HG02588 (cell line): ENCODE data around the gene HPS4.
"Not testable (repeated sequence)": the region's sequence is repeated elsewhere in the genome, so short reads cannot be mapped to it uniquely, and the experiment has no call there.

ENCODE experiments used
- ATAC-seq: cut with Tn5 transposase; IDR thresholded peaks from one replicate; pipeline ENCODE4 v1.9.1; 2021; ENCODE audit warnings: mild to moderate bottlenecking, moderate library complexity; ENCODE audit not compliant: unreplicated experiment

Gene HPS4

DNA sequence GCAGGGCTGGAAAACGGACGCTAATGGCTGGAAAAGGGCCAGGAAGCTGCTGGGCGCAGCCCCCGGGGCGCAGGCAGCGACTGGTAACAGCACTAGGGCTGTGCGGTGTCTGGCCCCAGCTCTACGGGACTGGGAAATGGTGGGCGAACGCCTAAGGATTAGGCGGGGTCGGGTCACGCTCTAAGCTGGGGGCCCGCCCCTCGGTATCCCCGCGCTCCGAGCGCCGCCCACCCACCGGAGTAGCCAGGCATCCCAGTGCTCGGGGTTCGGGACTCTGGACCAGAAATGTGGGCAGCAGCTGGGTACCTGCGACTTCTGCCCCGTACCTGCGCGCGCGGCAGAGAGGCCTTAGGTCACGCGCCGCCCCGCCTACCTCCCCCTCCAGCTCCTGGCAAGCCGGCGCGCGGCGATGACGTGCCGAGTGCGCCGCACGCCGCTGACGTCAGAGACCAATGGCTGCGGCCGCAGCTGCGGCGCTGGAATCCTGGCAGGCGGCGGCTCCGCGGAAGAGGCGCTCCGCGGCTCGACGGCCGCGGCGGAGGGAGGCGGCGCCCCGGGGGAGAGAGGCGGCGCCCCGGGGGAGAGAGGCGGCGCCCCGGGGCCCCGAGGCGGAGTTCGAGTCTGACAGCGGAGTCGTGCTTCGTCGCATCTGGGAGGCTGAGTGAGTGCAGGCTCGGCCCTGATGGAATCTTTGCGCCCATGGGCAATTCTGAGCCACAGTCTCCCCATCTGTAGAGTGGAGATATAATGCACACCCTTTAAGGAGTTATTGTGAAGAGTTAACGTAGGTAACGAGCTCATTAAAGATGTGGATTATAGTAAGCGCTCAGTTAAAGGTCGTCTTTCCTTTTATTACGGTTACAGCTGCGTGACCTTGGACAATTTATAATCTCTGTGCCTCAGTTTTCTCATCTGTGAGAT is at the start of gene HPS4, which contains the start of gene SRRD:
HPS4 (minus strand) TSS at position 345 of the 921 bp plus-strand sequence. CDS start 2,021 bp downstream, outside the sequence.
SRRD (plus strand) TSS at position 439 of the 921 bp plus-strand sequence; CDS start at position 453, 14 bp downstream.
- ATAC-seq, result peak; percentile 76

DNA sequence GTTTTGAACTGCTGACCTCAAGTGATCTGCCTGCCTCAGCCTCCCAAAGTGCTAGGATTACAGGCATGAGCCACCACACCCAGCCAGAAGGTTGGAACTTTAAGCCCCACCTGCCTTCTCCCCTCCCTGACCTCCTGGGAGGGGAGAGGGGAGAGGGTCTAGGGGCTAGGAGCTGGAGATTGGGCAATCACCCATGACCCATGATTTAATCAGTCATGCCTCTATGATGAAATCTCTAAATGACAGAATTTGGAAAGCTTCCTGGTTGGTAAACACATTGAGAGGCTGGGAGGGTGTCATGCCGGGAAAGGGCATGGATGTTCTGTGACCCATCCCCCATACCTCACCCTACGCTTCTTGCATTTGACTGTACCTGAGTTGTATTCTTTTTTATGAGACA is 45.8 kb upstream of the HPS4 start:
- no peak for ATAC-seq

DNA sequence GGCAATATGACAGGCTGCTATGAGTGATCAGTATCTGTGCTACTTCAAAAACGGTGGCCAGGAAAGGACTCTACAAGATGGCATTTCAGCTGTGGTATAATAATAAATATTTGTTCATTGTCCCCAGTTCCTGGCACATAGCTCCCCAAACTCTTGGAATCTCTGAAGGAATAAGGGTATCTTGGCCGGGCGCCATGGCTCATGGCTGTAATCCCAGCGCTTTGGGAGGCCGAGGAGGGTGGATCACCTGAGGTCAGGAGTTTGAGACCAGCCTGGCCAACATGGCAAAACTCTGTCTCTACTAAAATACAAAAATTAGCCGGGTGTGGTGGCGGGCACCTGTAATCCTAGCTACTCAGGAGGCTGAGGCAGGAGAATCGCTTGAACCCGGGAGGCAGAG is 44.9 kb upstream of the HPS4 start:
- ATAC-seq, result not testable (repeated sequence)

DNA sequence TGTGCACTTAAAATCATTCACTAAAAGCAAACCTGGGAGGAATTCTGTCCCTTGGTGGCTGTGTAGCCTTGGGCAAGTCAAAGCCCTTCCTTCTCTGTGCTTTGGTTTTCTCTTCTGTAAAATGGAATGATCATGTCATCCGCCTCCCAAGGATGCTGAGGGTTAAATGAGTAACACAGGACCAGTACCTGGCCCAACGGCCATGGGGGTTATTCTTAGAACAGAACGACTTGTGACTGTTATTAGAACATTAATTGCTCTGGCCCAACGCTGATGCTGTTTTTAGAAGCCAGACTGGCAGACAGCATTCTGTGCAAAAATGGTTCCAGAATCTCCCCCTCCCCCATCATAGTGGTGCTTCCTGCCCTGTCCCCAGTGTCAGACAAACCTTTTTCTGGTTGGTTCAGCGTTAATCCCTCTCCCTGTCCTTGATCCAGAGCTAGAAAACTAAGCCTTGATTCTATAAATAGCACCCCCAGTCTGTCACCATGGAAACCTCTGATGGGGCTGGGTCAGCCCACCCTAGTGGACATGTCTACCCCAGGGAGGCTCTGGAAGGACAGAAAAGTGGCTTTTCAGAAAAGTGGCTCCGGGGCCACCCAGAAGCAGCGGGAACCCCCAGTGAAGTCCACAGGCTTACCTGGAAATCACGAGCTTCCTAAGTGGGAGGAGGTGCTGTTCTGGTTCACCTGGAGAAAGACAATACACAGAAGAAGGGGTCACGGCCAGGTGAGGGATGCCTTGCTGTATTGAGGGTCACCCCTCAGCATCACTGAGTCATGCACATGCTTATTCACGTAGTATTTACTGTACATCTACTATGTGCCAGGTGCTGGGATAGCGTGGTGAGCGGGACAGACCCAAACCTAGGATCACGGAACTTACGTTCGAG is 44.2 kb upstream of the HPS4 start:
- ATAC-seq, result no peak

DNA sequence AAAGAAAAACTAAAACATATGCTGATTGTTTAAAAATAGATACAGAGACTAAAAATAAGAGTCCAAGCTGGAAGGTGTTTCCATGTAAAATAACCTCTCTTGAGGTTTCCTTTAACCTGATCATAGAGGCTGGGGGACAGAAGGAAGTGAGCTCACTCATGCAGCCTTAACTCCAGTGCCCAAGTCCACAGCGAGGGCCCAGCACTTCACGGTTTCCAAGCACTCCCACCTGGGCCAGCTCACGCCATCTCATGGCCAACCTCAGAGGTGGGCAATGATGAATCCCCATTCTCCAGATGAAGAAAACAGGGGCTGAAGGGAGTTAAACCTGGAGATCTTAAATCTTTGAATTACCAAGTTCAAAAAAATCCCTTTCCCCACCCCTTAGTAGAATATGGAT is 43.6 kb upstream of the HPS4 start:
- no peak for ATAC-seq

DNA sequence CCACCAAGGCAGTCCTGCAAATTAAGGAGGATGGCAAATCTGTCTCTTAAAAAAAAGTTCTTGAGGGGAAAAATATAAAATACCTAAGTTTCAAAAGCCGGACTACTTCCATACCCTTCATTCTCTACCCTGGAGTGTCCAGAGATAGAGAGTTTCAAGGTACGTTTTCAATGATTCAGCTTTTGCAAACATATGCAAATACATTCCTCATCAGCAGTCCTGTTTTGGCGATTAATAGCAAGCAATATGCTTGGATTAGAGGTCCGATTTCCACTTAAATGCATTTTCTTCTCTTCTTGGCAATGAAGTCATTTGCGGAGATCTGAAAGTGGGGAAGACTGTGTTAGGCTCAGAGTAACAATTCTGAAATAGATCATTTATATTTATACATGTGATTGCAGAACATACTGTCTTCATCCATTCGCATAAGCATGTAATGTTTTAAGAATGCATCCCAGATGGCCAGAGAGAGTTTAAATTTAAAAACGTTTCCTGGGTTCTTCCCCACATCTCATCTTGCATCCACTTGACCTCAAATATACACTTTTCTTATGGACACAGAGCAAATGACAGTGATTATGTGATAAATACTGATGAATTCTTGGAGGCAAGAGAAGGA is 42.5 kb upstream of the HPS4 start:
- no peak for ATAC-seq

DNA sequence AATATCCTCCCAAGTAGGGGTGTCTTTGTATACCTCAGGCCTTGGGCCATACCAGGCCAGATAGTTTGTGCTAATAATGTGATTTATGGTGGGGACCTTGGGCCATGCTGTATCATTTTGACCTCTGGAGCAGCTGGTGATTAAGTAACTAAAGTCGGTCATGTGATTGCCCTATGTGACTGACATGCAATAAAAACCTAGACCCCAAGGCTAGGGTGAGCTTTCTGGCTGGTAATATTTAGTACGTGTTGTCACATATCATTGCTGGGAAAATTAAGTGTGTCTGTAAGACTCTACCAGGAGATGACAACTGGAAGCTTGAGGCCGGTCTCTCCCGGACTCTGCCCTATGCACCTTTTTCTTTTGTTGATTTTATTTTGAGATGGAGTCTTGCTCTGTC is 41.3 kb upstream of the HPS4 start:
- no peak for ATAC-seq

DNA sequence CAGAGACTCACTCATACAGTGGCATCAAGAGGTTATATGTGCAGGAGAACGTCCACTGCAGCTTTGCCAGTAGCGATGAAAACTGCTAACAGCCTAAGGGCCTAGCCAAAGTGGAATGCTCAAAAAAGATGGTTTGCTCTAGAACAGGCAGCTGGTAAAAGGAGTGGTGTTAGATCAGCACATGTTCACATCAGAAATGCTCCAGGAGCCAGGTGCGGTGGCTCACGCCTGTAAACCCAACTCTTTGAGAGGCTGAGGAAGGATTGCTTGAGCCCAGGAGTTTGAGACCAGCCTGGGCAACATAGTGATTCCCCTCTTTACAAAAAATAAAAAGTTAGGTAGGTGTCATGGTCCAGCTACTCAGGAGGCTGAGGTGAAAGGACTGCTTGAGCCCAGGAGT is 39.0 kb upstream of the HPS4 start:
- ATAC-seq, result no peak

DNA sequence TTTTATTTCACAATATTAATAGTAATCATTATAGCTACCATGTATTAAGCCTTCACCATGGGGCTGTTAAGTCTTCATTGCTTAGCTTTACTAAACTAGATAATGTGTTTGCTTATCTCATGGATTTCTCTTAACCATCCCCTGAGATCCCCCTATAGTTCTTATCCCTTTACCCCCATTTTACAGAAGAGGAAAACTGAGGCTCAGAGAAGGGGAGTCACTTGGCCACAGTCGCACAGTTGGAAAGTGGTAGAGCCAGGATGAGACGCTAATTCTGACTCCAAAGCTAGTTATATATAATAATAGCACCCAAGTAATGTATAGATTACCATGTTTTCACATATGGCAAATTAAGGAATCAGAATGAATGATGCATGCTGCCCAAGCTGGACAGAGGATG is 38.4 kb upstream of the HPS4 start:
- no peak for ATAC-seq

DNA sequence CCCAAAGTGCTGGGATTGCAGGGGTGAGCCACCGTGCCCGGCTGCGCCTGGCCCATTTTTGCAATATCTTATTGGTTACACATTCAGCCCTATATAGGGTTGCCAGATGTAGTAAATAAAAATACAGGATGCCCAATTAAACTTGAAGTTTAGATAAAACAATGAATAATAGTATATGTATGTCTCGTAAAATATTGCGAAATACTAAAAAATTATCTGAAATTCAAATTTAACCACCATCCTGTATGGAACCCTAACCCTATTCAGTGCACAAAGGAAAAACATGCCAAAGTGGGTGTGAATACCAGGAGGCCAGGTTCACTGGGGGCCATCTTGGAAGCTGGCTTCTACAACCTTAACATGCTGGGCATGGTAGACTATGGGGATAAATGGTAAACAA is 33.8 kb upstream of the HPS4 start:
- no peak for ATAC-seq

DNA sequence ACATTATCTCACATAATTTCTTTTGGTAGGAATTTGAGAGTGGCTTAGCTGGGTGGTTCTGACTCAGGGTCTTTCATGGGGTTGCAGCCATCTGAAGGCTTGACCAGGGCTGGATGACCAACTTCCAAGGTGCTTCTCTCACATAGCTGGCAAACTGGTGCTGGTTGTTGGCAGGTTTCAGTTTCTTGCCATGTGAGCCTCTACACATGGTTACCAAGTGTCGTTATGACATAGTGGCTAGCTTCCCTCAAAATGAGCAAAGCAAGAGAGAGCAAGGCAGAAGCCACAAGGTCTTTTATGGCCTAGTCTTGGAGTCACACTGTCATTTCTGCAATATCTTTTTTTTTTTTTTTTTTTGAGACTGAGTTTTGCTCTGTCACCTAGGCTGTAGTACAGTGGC is 32.9 kb upstream of the HPS4 start:
- ATAC-seq, result no peak

DNA sequence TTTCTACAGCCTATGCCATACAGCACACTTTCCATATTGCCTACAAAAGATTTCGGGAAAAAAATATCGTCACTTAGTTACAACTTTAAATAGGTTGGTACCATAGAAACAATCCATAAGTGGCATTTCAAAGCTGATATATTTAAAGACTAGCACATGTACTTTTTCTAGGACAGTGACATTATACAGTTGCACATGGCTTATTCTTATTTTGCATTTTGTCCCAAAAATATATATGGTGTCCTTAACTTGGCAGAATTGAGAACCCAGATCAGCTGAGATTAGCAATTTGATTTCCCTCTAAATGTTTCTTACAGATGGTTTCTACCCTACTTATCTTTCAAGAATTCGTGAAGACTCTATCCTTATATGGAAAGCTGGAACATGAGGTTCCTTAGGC is 32.3 kb upstream of the HPS4 start:
- ATAC-seq, result no peak

DNA sequence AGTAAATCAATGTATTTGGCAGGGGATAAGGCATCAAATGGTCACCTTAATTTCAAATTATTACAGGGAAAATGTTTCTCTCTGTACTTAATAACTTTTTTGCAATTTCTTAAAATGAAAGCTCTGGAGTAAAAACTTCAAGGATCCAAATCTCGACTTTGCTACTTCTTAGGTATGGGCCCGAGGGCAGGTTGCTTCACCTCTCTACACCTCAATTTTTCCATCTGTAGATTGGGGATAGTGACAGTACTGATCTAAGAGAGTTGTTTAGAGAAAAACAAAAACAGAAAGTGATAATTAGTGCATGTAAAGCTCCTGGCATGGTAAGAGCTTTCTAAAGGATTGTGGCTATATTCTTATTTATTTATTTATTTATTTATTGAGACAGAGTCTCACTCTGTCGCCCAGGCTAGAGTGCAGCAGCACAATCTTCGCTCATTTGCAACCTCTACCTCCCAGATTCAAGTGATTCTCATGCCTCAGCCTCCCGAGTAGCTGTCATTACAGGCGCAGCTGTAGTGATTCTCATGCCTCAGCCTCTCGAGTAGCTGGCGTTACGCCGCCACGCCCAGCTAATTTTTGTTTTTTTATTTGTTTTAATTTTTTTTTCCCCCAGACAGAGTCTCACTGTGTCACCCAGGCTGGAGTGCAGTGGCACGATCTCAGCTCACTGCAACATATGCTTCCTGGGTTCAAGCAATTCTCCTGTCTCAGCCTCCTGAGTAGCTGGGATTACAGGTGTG is 31.0 kb upstream of the HPS4 start:
- ATAC-seq, result no peak

DNA sequence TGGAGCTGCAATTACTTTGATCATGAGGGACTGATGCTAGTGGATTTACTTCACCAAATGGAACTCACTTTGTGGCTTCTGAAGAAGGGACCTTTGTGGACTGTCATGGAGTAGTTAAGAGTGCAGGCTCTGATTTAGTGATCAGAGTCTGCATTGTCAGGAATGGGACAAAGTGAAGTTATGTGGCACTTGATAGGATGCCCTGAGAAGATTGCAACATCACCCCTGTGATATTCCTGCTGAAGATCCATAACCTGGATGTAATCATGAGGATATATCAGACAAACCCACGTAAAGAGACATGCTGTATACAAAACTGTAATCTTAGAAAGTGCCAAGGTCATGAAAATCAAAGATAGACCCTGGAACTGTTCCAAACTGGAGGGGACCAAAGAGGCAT is 30.3 kb upstream of the HPS4 start:
- ATAC-seq, result no peak

DNA sequence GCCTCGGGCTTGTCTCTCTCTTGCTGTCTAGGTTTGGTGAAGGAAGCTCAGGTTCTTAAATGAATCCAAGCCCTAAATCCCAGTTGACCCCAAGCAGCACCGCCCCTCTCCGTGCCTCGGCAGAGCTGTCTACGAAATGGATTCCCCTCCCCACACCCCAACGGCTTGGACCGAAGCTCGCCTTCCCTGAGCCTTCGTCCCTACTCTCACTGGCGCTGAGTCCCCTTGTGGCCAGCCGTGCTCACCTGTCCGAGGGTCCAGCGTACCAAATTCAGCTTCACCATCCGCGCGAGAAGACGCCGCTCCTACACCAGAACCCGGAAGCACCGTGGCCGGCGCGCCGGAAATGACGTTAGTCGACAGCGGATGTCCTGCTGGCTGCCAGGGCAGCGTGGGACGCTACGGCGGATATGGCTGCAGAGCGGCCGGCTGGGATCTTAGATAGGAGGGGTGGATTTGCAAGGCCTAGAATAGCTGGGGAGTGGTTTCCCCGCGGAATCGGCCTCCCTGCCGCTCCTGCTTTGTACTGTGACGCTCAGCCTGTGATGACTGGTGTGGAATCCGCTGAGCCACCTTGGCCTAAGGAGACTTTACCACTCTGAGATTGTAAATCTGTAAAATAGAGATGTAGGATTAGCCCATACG is 28.7 kb upstream of the HPS4 start, which contains the start of gene TFIP11:
TFIP11 (minus strand) TSS at position 325 of the 645 bp plus-strand sequence. CDS start 2,201 bp downstream, outside the sequence.
- ATAC-seq, result peak; percentile 92

DNA sequence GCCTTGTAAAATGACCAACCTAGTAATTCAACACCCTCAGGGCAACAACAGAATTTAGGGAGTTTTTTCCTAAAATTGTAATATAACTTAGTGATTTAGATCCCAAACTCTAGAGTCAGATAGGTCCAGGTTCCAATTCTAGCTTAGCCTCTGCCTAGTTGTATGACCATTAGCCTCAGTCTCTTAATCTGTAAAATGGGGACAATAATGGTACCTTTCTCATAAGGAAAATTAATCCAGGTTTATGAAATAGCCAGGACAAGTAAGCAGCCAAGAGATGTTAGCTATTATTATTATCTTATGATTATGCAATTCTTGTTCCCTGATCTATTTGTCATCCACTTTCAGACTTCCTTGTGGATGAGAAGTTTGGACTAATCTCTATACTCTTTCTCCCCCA is 24.6 kb upstream of the HPS4 start:
- ATAC-seq, result no peak

DNA sequence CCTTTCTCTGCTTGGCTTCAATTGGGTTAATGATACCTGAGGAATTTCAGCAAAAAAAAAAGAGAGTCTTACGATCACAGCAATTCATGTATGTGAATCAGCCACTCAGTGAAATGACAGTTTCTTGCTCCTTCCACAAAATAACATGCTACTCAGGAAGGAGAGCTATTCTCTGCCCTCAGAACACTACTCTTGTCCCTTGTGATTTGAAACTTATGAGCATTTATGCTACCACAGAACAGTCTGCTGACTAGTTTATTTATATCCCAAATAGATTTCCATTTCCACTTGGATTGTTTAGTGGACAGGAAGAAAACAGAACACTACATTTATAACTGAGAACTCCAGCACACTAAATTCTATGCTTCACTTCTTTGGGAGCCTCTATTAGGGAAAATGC is 20.2 kb upstream of the HPS4 start:
- ATAC-seq, result no peak

DNA sequence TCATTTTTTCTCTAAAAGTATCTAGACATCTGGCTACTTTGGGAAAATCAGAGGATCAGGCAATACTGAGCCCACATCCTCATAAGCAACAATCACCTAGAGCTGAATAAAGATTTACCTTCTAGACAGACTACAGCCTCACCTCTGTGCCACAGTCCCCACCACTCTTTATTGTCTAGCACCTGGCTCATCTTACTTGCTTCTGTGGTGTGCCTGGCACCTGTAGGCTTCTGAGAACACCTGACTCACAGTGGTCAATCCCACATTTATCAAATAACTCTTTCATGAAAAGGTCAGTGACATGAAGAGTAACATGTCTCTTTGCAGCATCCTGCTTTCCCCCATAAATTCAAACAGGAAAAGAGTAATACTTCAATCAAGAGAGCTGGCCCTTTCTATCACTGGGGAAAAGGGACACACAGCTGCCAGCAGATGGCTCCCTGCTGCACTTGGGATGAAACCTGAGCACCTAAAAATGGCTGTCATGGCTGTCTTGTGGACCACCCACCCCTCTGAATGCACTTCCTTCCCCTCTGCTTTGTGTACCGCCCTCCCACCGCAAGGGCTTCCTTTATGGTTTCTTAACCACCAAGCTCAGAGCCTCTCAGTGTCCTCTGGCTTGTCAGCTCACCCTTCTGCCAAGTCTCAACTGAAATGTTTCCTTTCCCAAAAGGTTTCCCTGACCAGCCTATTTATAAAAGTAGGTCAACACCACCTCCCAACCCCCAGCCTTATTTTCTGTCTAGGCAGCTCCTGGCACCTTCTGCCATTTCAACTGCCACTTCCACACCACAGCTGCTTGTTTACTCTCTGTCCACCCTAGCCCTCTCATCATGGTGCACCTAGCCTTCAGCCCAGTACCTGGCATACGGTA is 19.3 kb upstream of the HPS4 start:
- ATAC-seq, result no peak

DNA sequence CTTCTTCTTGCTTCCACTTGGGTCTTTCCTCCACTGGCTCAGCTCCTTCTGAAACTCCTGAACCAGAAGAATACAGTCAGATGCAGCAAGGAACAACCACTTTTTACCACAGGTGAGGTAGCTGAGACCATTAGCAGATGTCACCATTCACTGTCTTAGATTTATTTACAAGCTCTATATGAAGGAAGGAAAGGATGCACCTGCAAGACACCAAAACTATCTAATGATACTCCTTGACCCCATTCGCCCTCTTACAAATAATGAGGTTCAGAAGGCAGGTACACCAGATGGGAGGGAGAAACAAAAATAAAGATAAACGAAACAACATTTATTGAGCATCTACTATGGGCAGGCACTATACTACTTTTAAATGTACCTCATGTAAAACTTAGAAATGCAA is 18.4 kb upstream of the HPS4 start:
- ATAC-seq, result no peak
